Tibial nerve (tissue), 4 donors: ENCODE measurements around the gene PCA3. TPM values are rescaled to one million over a fixed set of nuclear protein-coding genes. Genes with fewer than 3 reads are reported as not detected.

Source experiments
- DNase-seq, 2 donors: peaks; one replicate each; pipeline ENCODE4 v3.0.0-alpha.2; 2019; ENCODE audit warnings: low spot score in 2 of 2
- H3K27ac ChIP-seq, 4 donors: fragments of 200-600 bp; sonication (generic) in 3 of 4; one replicate each; pipeline ENCODE4 v1.5.1; 2017 to 2019; ENCODE audit warnings: mild to moderate bottlenecking in 1 of 4
- H3K27me3 ChIP-seq, 2 donors: fragments of 200-600 bp; sonication (generic) in 1 of 2; one replicate each; pipeline versions ENCODE4 v1.5.1 to v1.6.0; 2017 to 2019
- H3K36me3 ChIP-seq, 3 donors: fragments of 200-600 bp; sonication (generic); one replicate each; pipeline ENCODE4 v1.5.1; 2018 to 2019
- H3K4me1 ChIP-seq, 4 donors: fragments of 200-600 bp; sonication (generic) in 3 of 4; one replicate each; pipeline ENCODE4 v1.5.1; 2017 to 2019
- H3K4me3 ChIP-seq, 4 donors: fragments of 200-600 bp; sonication (generic) in 3 of 4; one replicate each; pipeline ENCODE4 v1.5.1; 2017 to 2019; ENCODE audit warnings: mild to moderate bottlenecking in 1 of 4, moderate library complexity in 1 of 4
- H3K9me3 ChIP-seq, 4 donors: fragments of 200-600 bp; sonication (generic) in 3 of 4; one replicate each; pipeline ENCODE4 v1.5.1; 2017 to 2019
- CTCF ChIP-seq, 5 experiments: fragments of 200-600 bp in 3 of 5; fragments of 450-650 bp in 2 of 5; sonication (generic) in 3 of 5; IDR thresholded peaks; one replicate each; pipeline ENCODE4 v1.5.1; 2016 to 2019; ENCODE audit warnings: antibody characterized with exemption in 5 of 5, mild to moderate bottlenecking in 3 of 5, moderate library complexity in 2 of 5
- EP300 ChIP-seq, 2 donors: sonication (generic); formaldehyde crosslinking; IDR thresholded peaks; one replicate each; pipeline ENCODE4 v1.6.1; 2017; ENCODE audit warnings: antibody characterized with exemption in 2 of 2, mild to moderate bottlenecking in 1 of 2
- POLR2A ChIP-seq, 2 donors: fragments of 450-650 bp; IDR thresholded peaks; one replicate each; pipeline ENCODE4 v1.6.1; 2017; ENCODE audit warnings: antibody characterized with exemption in 2 of 2, mild to moderate bottlenecking in 2 of 2, moderate library complexity in 2 of 2
- WGBS, 2 donors: methylation state at CpG; one replicate each; pipeline ENCODE4 v1.1.5; 2018; 5-methylcytosine and 5-hydroxymethylcytosine counted together
- total RNA-seq, 4 donors: library from RNA; depleted of rRNA; stranded (reverse); fragments of >200 nt; gene quantifications; one replicate each; pipeline ENCODE4 v1.1.0, GENCODE V29; 2016

Gene PCA3
- total RNA-seq, 4 donors from 2014 or later: under 0.01 TPM; not detected in 3

GRCh38 chr9:76720245-76720644, 44.0 kb upstream of the PCA3 start:
- H3K27ac ChIP-seq: no peak overlapping the region
- H3K36me3 ChIP-seq: no peaks in the 10 kb centered on the region
- no peak overlapping the region for H3K4me3 ChIP-seq
- no peak for TF ChIP-seq POLR2A (IDR thresholded peaks at IDR 0.05)
- TF ChIP-seq CTCF (IDR thresholded peaks at IDR 0.05): no peak
- peaks cover 0 to 9% (median 4%) of the 10 kb centered on the region in 4 donors for H3K4me1 ChIP-seq
- DNase-seq: no peak
- WGBS, 2 donors: 63 to 66% methylated on average over 3 of the region's 3 CpGs
- no peaks in the 10 kb centered on the region for H3K27me3 ChIP-seq
- no peaks in the 10 kb centered on the region for H3K9me3 ChIP-seq

- DNase-seq: no peak
- Histone ChIP-seq H3K4me3 (no peak overlapping the region), H3K27ac (no peak overlapping the region), H3K9me3 (no peaks in the 10 kb centered on the region), H3K4me1 (no peaks in the 10 kb centered on the region), H3K36me3 (no peaks in the 10 kb centered on the region), H3K27me3 (no peaks in the 10 kb centered on the region)
- TF ChIP-seq CTCF (IDR thresholded peaks at IDR 0.05): no peak
- no peak for TF ChIP-seq EP300 (IDR thresholded peaks at IDR 0.05)
- no peak for TF ChIP-seq POLR2A (IDR thresholded peaks at IDR 0.05)
- WGBS, 2 donors: 44 to 53% methylated on average over 4 of the region's 4 CpGs
Observed at GRCh38 chr9:76725011-76725546, 39.2 kb upstream of the PCA3 start.

- Histone ChIP-seq H3K27me3 (no peaks in the 10 kb centered on the region), H3K36me3 (no peaks in the 10 kb centered on the region), H3K9me3 (no peaks in the 10 kb centered on the region), H3K4me1 (no peaks in the 10 kb centered on the region), H3K4me3 (no peak overlapping the region), H3K27ac (no peak overlapping the region)
- no peak for DNase-seq
- WGBS, 2 donors: 65 to 74% methylated on average over 6 of the region's 6 CpGs
- TF ChIP-seq EP300 (IDR thresholded peaks at IDR 0.05): no peak
- no peak for TF ChIP-seq CTCF (IDR thresholded peaks at IDR 0.05)
Observed at GRCh38 chr9:76725885-76726284, 38.4 kb upstream of the PCA3 start.

- TF ChIP-seq EP300 (IDR thresholded peaks at IDR 0.05) (no peak), POLR2A (IDR thresholded peaks at IDR 0.05) (no peak), CTCF (IDR thresholded peaks at IDR 0.05) (no peak)
- Histone ChIP-seq H3K4me3 (no peak overlapping the region), H3K27ac (no peak overlapping the region), H3K27me3 (no peaks in the 10 kb centered on the region), H3K9me3 (no peaks in the 10 kb centered on the region), H3K36me3 (no peaks in the 10 kb centered on the region), H3K4me1 (no peaks in the 10 kb centered on the region)
- DNase-seq: no peak
- 86 to 92% methylated on average over 3 of the region's 3 CpGs for WGBS, 2 donors
Observed at GRCh38 chr9:76729116-76729515, 35.1 kb upstream of the PCA3 start.

- no peak for DNase-seq
Observed at GRCh38 chr9:76729980-76730737, 34.1 kb upstream of the PCA3 start.

More at GRCh38 chr9:76729980-76730737, 34.1 kb upstream of the PCA3 start:
- 94 to 96% methylated on average over 8 of the region's 8 CpGs for WGBS, 2 donors
- Histone ChIP-seq H3K4me3 (no peak overlapping the region), H3K27ac (no peak overlapping the region), H3K4me1 (no peaks in the 10 kb centered on the region), H3K27me3 (no peaks in the 10 kb centered on the region), H3K9me3 (no peaks in the 10 kb centered on the region), H3K36me3 (no peaks in the 10 kb centered on the region)
- TF ChIP-seq POLR2A (IDR thresholded peaks at IDR 0.05) (no peak), CTCF (IDR thresholded peaks at IDR 0.05) (no peak), EP300 (IDR thresholded peaks at IDR 0.05) (no peak)
